ENCODE measurements around the gene ERFE.

The ERFE gene

GRCh38 chr2:238160206-238161129 is 1.7 kb downstream of the ERFE start:
- POLR2A ChIA-PET: no interaction called here
- CTCF ChIA-PET: interaction anchor here (0.6 to 1.1 kb wide), 4 partner anchors 21 to 105 kb away, joined by 3 to 4 read pairs (median 3); no protein-coding TSS in a partner anchor
- TF ChIP-seq, protein P1, sequence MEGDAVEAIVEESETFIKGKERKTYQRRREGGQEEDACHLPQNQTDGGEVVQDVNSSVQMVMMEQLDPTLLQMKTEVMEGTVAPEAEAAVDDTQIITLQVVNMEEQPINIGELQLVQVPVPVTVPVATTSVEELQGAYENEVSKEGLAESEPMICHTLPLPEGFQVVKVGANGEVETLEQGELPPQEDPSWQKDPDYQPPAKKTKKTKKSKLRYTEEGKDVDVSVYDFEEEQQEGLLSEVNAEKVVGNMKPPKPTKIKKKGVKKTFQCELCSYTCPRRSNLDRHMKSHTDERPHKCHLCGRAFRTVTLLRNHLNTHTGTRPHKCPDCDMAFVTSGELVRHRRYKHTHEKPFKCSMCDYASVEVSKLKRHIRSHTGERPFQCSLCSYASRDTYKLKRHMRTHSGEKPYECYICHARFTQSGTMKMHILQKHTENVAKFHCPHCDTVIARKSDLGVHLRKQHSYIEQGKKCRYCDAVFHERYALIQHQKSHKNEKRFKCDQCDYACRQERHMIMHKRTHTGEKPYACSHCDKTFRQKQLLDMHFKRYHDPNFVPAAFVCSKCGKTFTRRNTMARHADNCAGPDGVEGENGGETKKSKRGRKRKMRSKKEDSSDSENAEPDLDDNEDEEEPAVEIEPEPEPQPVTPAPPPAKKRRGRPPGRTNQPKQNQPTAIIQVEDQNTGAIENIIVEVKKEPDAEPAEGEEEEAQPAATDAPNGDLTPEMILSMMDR (IDR thresholded peaks at IDR 0.05; ENCODE audit: control extremely low read depth, extremely low read depth, low read depth, missing control alignments): peak; percentile 15
- DNase-seq (ENCODE audit: extremely low spot score): no peak

DNA sequence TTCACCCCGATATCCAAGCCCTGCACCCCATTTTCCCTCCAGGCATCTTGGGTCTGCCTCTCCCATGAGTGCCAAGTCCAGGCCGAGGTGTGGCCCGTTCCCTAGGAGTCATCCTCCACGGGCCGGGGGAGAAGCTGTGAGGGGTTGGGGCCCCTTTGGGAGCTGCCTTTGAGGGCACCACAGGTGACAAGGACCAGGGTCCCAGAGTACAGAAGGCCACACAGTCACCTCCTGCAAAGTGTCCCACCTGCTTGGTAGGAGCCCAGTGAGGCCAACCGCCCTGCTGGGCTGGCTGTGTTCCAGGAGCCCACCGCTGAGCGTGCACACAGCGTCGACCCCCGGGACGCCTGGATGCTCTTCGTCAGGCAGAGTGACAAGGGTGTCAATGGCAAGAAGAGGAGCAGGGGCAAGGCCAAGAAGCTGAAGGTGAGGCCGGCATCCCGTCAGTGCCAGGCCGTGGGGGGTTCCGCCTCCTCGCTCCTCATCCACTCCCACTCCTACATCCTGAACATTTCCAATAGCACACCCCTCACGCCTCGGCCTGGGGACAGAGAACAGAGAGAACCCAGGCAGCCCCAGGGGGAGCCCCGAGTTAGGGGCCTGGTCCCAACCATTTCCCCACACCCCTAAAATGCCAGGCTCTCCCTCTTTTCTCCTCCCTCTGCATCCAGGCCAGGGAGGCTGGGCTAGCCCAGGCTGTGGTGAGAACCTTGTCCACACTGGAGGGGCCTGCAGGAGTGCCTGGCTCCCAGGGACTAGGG is 2.7 kb downstream of the ERFE start:
- ChIA-PET CTCF (interaction anchor here (1.0 kb wide), 1 partner anchor 34 kb away, joined by 3 read pairs; no protein-coding TSS in a partner anchor), POLR2A (no interaction called here)
- TF ChIP-seq, protein P1 (IDR thresholded peaks at IDR 0.05; ENCODE audit: control extremely low read depth, extremely low read depth, low read depth, missing control alignments): no peak
- no peak for DNase-seq (ENCODE audit: extremely low spot score)

DNA sequence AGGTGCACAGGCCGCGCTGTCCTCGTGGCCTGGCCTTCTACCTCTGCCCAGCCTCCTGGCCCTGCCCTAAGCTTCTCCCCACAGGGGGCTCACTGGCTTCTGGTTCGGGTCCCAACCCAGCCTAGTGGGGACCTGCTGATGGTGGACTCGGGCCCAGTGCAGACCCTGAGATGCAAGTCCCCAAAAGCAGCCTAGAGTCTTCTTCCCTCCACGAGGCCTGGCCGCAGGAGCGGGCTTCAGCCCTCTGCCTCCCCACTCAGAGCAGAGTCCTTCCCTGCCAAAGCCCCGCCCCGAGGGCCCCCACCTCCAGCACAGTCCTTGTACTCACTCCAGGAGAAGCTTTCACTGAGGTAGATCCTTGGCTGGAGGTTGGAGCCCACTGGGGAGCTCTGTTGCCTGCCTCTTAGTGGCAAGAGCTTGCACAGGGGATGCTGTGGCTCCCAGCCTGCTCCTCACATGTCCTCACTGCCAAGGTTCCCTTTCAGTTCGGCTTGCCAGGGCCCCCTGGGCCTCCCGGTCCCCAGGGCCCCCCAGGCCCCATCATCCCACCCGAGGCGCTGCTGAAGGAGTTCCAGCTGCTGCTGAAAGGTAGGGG is 3.6 kb downstream of the ERFE start:
- ChIA-PET CTCF (interaction anchor here (0.7 to 1.6 kb wide), 2 partner anchors 11 to 102 kb away, joined by 3 read pairs; no protein-coding TSS in a partner anchor), POLR2A (interaction anchor here (0.5 kb wide), 1 partner anchor 36 kb away, joined by 3 read pairs; no protein-coding TSS in a partner anchor)
- DNase-seq (ENCODE audit: extremely low spot score): no peak
- TF ChIP-seq, protein P1 (IDR thresholded peaks at IDR 0.05; ENCODE audit: control extremely low read depth, extremely low read depth, low read depth, missing control alignments): no peak

- ChIA-PET CTCF (interaction anchor here (0.7 to 1.6 kb wide), 3 partner anchors 11 to 101 kb away, joined by 3 read pairs; no protein-coding TSS in a partner anchor), POLR2A (interaction anchor here (0.5 kb wide), 1 partner anchor 36 kb away, joined by 3 read pairs; no protein-coding TSS in a partner anchor)
- TF ChIP-seq, protein P1 (IDR thresholded peaks at IDR 0.05; ENCODE audit: control extremely low read depth, extremely low read depth, low read depth, missing control alignments): no peak
- DNase-seq (ENCODE audit: extremely low spot score): no peak
Observed at GRCh38 chr2:238162846-238163441, 4.2 kb downstream of the ERFE start.

DNA sequence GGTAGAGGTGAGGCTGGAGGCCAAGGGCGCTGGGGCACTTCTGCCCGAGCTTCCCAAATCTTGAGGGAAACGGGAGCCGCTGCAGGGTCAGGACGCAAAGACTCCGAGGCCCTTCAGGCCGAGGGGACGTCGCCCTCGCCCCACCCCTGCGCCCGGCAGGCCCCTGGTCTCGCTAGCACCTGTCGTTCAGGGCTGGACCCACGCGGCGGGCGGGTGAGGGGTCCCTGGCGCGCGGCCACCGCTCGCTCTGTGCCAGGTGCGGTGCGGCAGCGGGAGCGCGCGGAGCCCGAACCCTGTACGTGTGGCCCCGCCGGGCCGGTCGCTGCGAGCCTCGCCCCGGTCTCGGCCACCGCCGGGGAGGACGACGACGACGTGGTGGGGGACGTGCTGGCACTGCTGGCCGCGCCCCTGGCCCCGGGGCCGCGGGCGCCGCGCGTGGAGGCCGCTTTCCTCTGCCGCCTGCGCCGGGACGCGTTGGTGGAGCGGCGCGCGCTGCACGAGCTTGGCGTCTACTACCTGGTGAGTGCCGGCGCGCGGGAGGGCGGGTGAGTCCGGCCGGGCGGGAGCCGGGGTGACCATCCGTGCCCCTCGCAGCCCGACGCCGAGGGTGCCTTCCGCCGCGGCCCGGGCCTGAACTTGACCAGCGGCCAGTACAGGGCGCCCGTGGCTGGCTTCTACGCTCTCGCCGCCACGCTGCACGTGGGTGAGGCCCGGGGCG is 4.9 kb downstream of the ERFE start:
- ChIA-PET CTCF (interaction anchor here (1.4 to 1.6 kb wide), 2 partner anchors 10 to 16 kb away, joined by 3 read pairs; no protein-coding TSS in a partner anchor), POLR2A (no interaction called here)
- TF ChIP-seq, protein P1 (IDR thresholded peaks at IDR 0.05; ENCODE audit: control extremely low read depth, extremely low read depth, low read depth, missing control alignments): no peak
- DNase-seq (ENCODE audit: extremely low spot score): no peak
